Gastroesophageal sphincter (tissue), 4 donors: ENCODE results near the gene ABCA9. TPM values are rescaled to one million over a fixed set of nuclear protein-coding genes. Genes with fewer than 3 reads are reported as not detected.
"Not testable (repeated sequence)": the region's sequence is repeated elsewhere in the genome, so short reads cannot be mapped to it uniquely, and the experiment has no call there.

Experiments used
- ATAC-seq: fragments of 150-250 bp; one replicate; pipeline ENCODE4 v1.9.1; 2016; ENCODE audit warnings: mild to moderate bottlenecking, moderate library complexity
- H3K27ac ChIP-seq, 4 donors: fragments of 200-600 bp; sonication (generic) in 3 of 4; 1 replicate in 3 of 4; 2 replicates in 1 of 4; pipeline ENCODE4 v1.5.1; 2016 to 2019
- H3K27me3 ChIP-seq: fragments of 200-600 bp; sonication (generic); one replicate; pipeline ENCODE4 v1.5.1; 2019
- H3K36me3 ChIP-seq, 2 donors: fragments of 200-600 bp; sonication (generic); one replicate each; pipeline ENCODE4 v1.5.1; 2019; ENCODE audit warnings: control low read depth in 1 of 2
- H3K4me1 ChIP-seq, 3 donors: fragments of 200-600 bp; sonication (generic); 1 replicate in 2 of 3; 2 replicates in 1 of 3; pipeline ENCODE4 v1.5.1; 2016 to 2019; ENCODE audit warnings: control low read depth in 2 of 3
- H3K4me3 ChIP-seq, 2 donors: fragments of 200-600 bp; sonication (generic); one replicate each; pipeline ENCODE4 v1.5.1; 2019; ENCODE audit warnings: mild to moderate bottlenecking in 1 of 2, moderate library complexity in 1 of 2
- H3K9me3 ChIP-seq, 3 donors: fragments of 200-600 bp; sonication (generic); one replicate each; pipeline ENCODE4 v1.5.1; 2017 to 2019; ENCODE audit warnings: control low read depth in 2 of 3
- CTCF ChIP-seq, 4 experiments: fragments of 200-600 bp in 2 of 4; fragments of 450-650 bp in 2 of 4; sonication (generic) in 1 of 4; IDR thresholded peaks; one replicate each; pipeline ENCODE4 v1.5.1; 2017 to 2019; ENCODE audit warnings: antibody characterized with exemption in 4 of 4, mild to moderate bottlenecking in 2 of 4, moderate library complexity in 2 of 4
- EP300 ChIP-seq: sonication (generic); formaldehyde crosslinking; IDR thresholded peaks from one replicate; pipeline ENCODE4 v1.6.1; 2017; ENCODE audit warnings: antibody characterized with exemption, mild to moderate bottlenecking
- POLR2A ChIP-seq, 2 donors: fragments of 450-650 bp; IDR thresholded peaks; one replicate each; pipeline ENCODE4 v1.6.1; 2017; ENCODE audit warnings: antibody characterized with exemption in 2 of 2, mild to moderate bottlenecking in 2 of 2, moderate library complexity in 1 of 2
- POLR2AphosphoS5 ChIP-seq: sonication (generic); formaldehyde crosslinking; IDR thresholded peaks from one replicate; pipeline ENCODE4 v1.6.1; 2017; ENCODE audit warnings: antibody characterized with exemption
- WGBS, 2 donors: methylation state at CpG; one replicate each; pipeline ENCODE4 v1.1.5; 2018; ENCODE audit warnings: low coverage in 1 of 2; 5-methylcytosine and 5-hydroxymethylcytosine counted together
- total RNA-seq, 4 donors: library from RNA; depleted of rRNA; stranded (reverse); fragments of >200 nt; gene quantifications; one replicate each; pipeline ENCODE4 v1.1.0, GENCODE V29; 2016

The ABCA9 gene
- total RNA-seq, 4 donors from 2014 or later, result 18.3 to 64.6 (median 26.5) TPM

- 13 to 40% methylated on average over 4 of the region's 4 CpGs for WGBS, 2 donors
- H3K4me3 ChIP-seq, result peak within 1 kb of the TSS; percentile 37 to 44
- no peaks in the 10 kb centered on the region for H3K9me3 ChIP-seq
- H3K27me3 ChIP-seq, result peaks cover 4% of the 10 kb centered on the region
- no peak for ATAC-seq
- H3K4me1 ChIP-seq, result no peaks in the 10 kb centered on the region
- TF ChIP-seq POLR2A (IDR thresholded peaks at IDR 0.05) (no peak), CTCF (IDR thresholded peaks at IDR 0.05) (no peak), POLR2AphosphoS5 (no peak), EP300 (no peak)
- no peaks in the 10 kb centered on the region for H3K36me3 ChIP-seq
- H3K27ac ChIP-seq, result peak within 1 kb of the TSS; percentile 40 to 57 (median 45)
Observed at GRCh38 chr17:68955181-68955841, 105.4 kb downstream of the ABCA9 start, which contains the start of gene ABCA8. ABCA8 (minus strand) TSS chr17:68955392; CDS start chr17:68942034, 13,358 bp downstream.

GRCh38 chr17:68954146-68954896, 106.4 kb downstream of the ABCA9 start:
- Histone ChIP-seq H3K36me3 (no peaks in the 10 kb centered on the region), H3K27ac (peak overlapping the region; percentile 40 to 57 (median 45)), H3K27me3 (peaks cover 4% of the 10 kb centered on the region), H3K4me3 (peak overlapping the region; percentile 37 to 44), H3K4me1 (no peaks in the 10 kb centered on the region), H3K9me3 (no peaks in the 10 kb centered on the region)
- no peak for ATAC-seq
- TF ChIP-seq POLR2AphosphoS5, result no peak
- 42 to 48% methylated on average over 4 of the region's 4 CpGs for WGBS, 2 donors

- H3K27ac ChIP-seq, result peak overlapping the region in 1 of 4 donors; percentile 40
- H3K36me3 ChIP-seq, result no peaks in the 10 kb centered on the region
- TF ChIP-seq POLR2A (IDR thresholded peaks at IDR 0.05), result no peak
- no peak for TF ChIP-seq EP300
- TF ChIP-seq POLR2AphosphoS5, result no peak
- no peak for TF ChIP-seq CTCF (IDR thresholded peaks at IDR 0.05)
- H3K9me3 ChIP-seq, result no peaks in the 10 kb centered on the region
- 57 to 87% methylated on average over 3 to 4 of the region's 4 CpGs for WGBS, 2 donors
- no peaks in the 10 kb centered on the region for H3K4me1 ChIP-seq
- no peak for ATAC-seq
- peaks cover 4% of the 10 kb centered on the region for H3K27me3 ChIP-seq
- H3K4me3 ChIP-seq, result peak overlapping the region; percentile 32 to 44
Observed at GRCh38 chr17:68953340-68953997, 107.3 kb downstream of the ABCA9 start.

GRCh38 chr17:68950725-68951124, 110.0 kb downstream of the ABCA9 start:
- H3K27me3 ChIP-seq, result peaks cover 4% of the 10 kb centered on the region
- H3K4me1 ChIP-seq, result no peaks in the 10 kb centered on the region
- no peaks in the 10 kb centered on the region for H3K36me3 ChIP-seq
- H3K9me3 ChIP-seq, result no peaks in the 10 kb centered on the region
- ATAC-seq, result peak; percentile 53
- H3K27ac ChIP-seq, result peak overlapping the region in 1 of 4 donors; percentile 27
- TF ChIP-seq POLR2A (IDR thresholded peaks at IDR 0.05), result no peak
- 48 to 50% methylated on average over 3 to 4 of the region's 4 CpGs for WGBS, 2 donors
- H3K4me3 ChIP-seq, result no peak overlapping the region

GRCh38 chr17:68947868-68948267, 112.9 kb downstream of the ABCA9 start:
- not testable (repeated sequence) for H3K4me3 ChIP-seq, H3K27me3 ChIP-seq, H3K36me3 ChIP-seq, H3K27ac ChIP-seq, H3K4me1 ChIP-seq, H3K9me3 ChIP-seq, ATAC-seq
- WGBS, 2 donors, result 93% methylated on average over 1 of the region's 1 CpG; no CpG with 5 or more reads in 1 of the 2 donors

- H3K27ac ChIP-seq, result no peak overlapping the region
- no peak overlapping the region for H3K4me3 ChIP-seq
- H3K27me3 ChIP-seq, result no peaks in the 10 kb centered on the region
- no peak for ATAC-seq
- WGBS, 2 donors, result 62 to 90% methylated on average over 6 of the region's 6 CpGs
- no peaks in the 10 kb centered on the region for H3K4me1 ChIP-seq
- no peaks in the 10 kb centered on the region for H3K36me3 ChIP-seq
- no peaks in the 10 kb centered on the region for H3K9me3 ChIP-seq
- TF ChIP-seq POLR2A (IDR thresholded peaks at IDR 0.05) (no peak), EP300 (no peak), CTCF (IDR thresholded peaks at IDR 0.05) (no peak), POLR2AphosphoS5 (no peak)
Observed at GRCh38 chr17:68944435-68945035, 116.2 kb downstream of the ABCA9 start.

GRCh38 chr17:68943812-68944182, 116.9 kb downstream of the ABCA9 start:
- not testable (repeated sequence) for H3K4me3 ChIP-seq, ATAC-seq, H3K27ac ChIP-seq, H3K36me3 ChIP-seq, H3K27me3 ChIP-seq, H3K9me3 ChIP-seq, H3K4me1 ChIP-seq
- 60 to 85% methylated on average over 1 to 2 of the region's 2 CpGs for WGBS, 2 donors
